Parathyroid adenoma (tissue), 2 donors: ENCODE results near the gene ATP1A4.

Experiments
- H2AFZ ChIP-seq: fragments of 300-600 bp; sonication (generic); one replicate; pipeline ENCODE4 v1.7.0; 2017; ENCODE audit warnings: antibody characterized with exemption, mild to moderate bottlenecking
- H3K27ac ChIP-seq: fragments of 300-600 bp; sonication (generic); one replicate; pipeline ENCODE4 v1.7.0; 2017
- H3K27me3 ChIP-seq: fragments of 300-600 bp; sonication (generic); one replicate; pipeline ENCODE4 v1.7.0; 2017; ENCODE audit warnings: low read length; ENCODE audit not compliant: control insufficient read depth, insufficient read depth
- H3K36me3 ChIP-seq: fragments of 300-600 bp; sonication (generic); one replicate; pipeline ENCODE4 v1.7.0; 2017; ENCODE audit warnings: low read length; ENCODE audit not compliant: control insufficient read depth, insufficient read depth
- H3K4me1 ChIP-seq: fragments of 300-600 bp; sonication (generic); one replicate; pipeline ENCODE4 v1.7.0; 2017; ENCODE audit warnings: control low read depth
- H3K4me2 ChIP-seq: fragments of 300-600 bp; sonication (generic); one replicate; pipeline ENCODE4 v1.7.0; 2017; ENCODE audit warnings: low read length
- H3K4me3 ChIP-seq: fragments of 300-600 bp; sonication (generic); one replicate; pipeline ENCODE4 v1.7.0; 2017; ENCODE audit warnings: low read depth, low read length
- H3K79me2 ChIP-seq: fragments of 300-600 bp; sonication (generic); one replicate; pipeline ENCODE4 v1.7.0; 2017; ENCODE audit warnings: control low read depth
- H3K9ac ChIP-seq: fragments of 300-600 bp; sonication (generic); one replicate; pipeline ENCODE4 v1.7.0; 2017; ENCODE audit warnings: mild to moderate bottlenecking
- H3K9me3 ChIP-seq: fragments of 300-600 bp; sonication (generic); one replicate; pipeline ENCODE4 v1.7.0; 2017; ENCODE audit warnings: low read length; ENCODE audit not compliant: control insufficient read depth
- CTCF ChIP-seq: fragments of 300-600 bp; sonication (generic); IDR thresholded peaks from one replicate; pipeline ENCODE4 v1.7.0; 2017; ENCODE audit warnings: antibody characterized with exemption, mild to moderate bottlenecking
- donor health status: primary hyperparathyroidism.

The ATP1A4 gene

GRCh38 chr1:160232911-160233310 is 81.5 kb downstream of the ATP1A4 start:
- no peaks in the 10 kb centered on the region for H3K9me3 ChIP-seq
- no peaks in the 10 kb centered on the region for H3K4me1 ChIP-seq
- no peak overlapping the region for H3K4me2 ChIP-seq
- H3K79me2 ChIP-seq: no peaks in the 10 kb centered on the region
- H3K9ac ChIP-seq: no peak overlapping the region
- no peaks in the 10 kb centered on the region for H3K27me3 ChIP-seq
- TF ChIP-seq CTCF: no peak
- no peak overlapping the region for H3K27ac ChIP-seq
- H3K4me3 ChIP-seq: no peak overlapping the region
- H3K36me3 ChIP-seq: no peaks in the 10 kb centered on the region
- no peak overlapping the region for H2AFZ ChIP-seq
